Spleen (tissue), 11 donors: ENCODE measurements around the gene MSMB. TPM values are rescaled to one million over a fixed set of nuclear protein-coding genes. Genes with fewer than 3 reads are reported as not detected.

Experiments used
- DNase-seq: peaks from one replicate; pipeline ENCODE4 v3.0.0-alpha.2; 2020
- H3K27ac ChIP-seq, 8 donors: fragments of 200-600 bp; sonication (generic) in 7 of 8; 1 replicate in 4 of 8; 2 replicates in 4 of 8; pipeline versions ENCODE4 v1.5.0 to v1.8.0; 2016 to 2021; ENCODE audit warnings: inconsistent platforms in 4 of 8, mild to moderate bottlenecking in 4 of 8, moderate library complexity in 1 of 8
- H3K27me3 ChIP-seq, 7 donors: fragments of 200-600 bp; sonication (generic) in 6 of 7; replicated peaks in 1 of 7; 1 replicate in 4 of 7; 2 replicates in 3 of 7; pipeline versions ENCODE4 v1.5.0 to v1.8.0; 2016 to 2021; ENCODE audit warnings: inconsistent platforms in 3 of 7, mild to moderate bottlenecking in 1 of 7
- H3K36me3 ChIP-seq, 6 donors: fragments of 200-600 bp; sonication (generic) in 5 of 6; 1 replicate in 4 of 6; 2 replicates in 2 of 6; pipeline versions ENCODE4 v1.5.0 to v1.8.0; 2016 to 2021; ENCODE audit warnings: inconsistent platforms in 2 of 6
- H3K4me1 ChIP-seq, 6 donors: fragments of 200-600 bp; sonication (generic) in 5 of 6; 1 replicate in 3 of 6; 2 replicates in 3 of 6; pipeline versions ENCODE4 v1.5.0 to v1.8.0; 2016 to 2021; ENCODE audit warnings: inconsistent platforms in 3 of 6
- H3K4me3 ChIP-seq, 8 donors: fragments of 200-600 bp; sonication (generic) in 7 of 8; 1 replicate in 4 of 8; 2 replicates in 4 of 8; pipeline versions ENCODE4 v1.5.0 to v1.8.0; 2016 to 2021; ENCODE audit warnings: inconsistent platforms in 4 of 8, mild to moderate bottlenecking in 4 of 8, moderate library complexity in 2 of 8
- H3K9me3 ChIP-seq, 8 donors: fragments of 200-600 bp; sonication (generic) in 7 of 8; 1 replicate in 4 of 8; 2 replicates in 4 of 8; pipeline versions ENCODE4 v1.5.0 to v1.8.0; 2016 to 2021; ENCODE audit warnings: inconsistent platforms in 4 of 8
- CTCF ChIP-seq, 11 experiments: fragments of 200-600 bp in 7 of 11; fragments of 450-650 bp in 4 of 11; sonication (generic) in 4 of 11; IDR thresholded peaks in 8 of 11; conservative IDR thresholded peaks in 3 of 11; 1 replicate in 7 of 11; 2 replicates in 4 of 11; pipeline versions ENCODE4 v1.4.0 to v1.8.0; 2016 to 2021; ENCODE audit warnings: antibody characterized with exemption in 11 of 11, inconsistent platforms in 4 of 11, mild to moderate bottlenecking in 1 of 11
- POLR2A ChIP-seq, 3 donors: fragments of 450-650 bp; IDR thresholded peaks; one replicate each; pipeline ENCODE4 v1.5.1; 2017; ENCODE audit warnings: antibody characterized with exemption in 3 of 3, mild to moderate bottlenecking in 1 of 3
- POLR2AphosphoS5 ChIP-seq, 3 donors: sonication (generic); formaldehyde crosslinking; IDR thresholded peaks; one replicate each; pipeline ENCODE4 v1.5.1; 2017; ENCODE audit warnings: antibody characterized with exemption in 3 of 3
- WGBS, 5 donors: extraction: QIAGEN DNeasy Blood & Tissue Kit in 3 of 5; methylation state at CpG; one replicate each; pipeline versions ENCODE4 v1.1.5 to v1.1.7; 2013 to 2018; 5-methylcytosine and 5-hydroxymethylcytosine counted together
- intact Hi-C: fragments of 100-400 bp; cut with DNase I; formaldehyde crosslinking; loops from one replicate; pipeline ENCODE4 v1.15.0; 2023; ENCODE audit warnings: low total_unique reads
- polyA plus RNA-seq, 3 donors: library from polyadenylated mRNA; stranded (reverse); fragments of 200-250 nt; gene quantifications; one replicate each; pipeline ENCODE4 v1.2.1, GENCODE V29; 2013
- total RNA-seq, 7 donors: library from RNA; depleted of rRNA in 3 of 7; stranded (reverse); fragments of >200 nt in 3 of 7; fragmentation: NEBNext Ultra II Directional in 4 of 7; extraction: Animal tissue kit (Norgen Biotek cat#: 25700) in 4 of 7; gene quantifications; one replicate each; pipeline versions ENCODE4 v1.1.0 to v1.2.1, GENCODE V29; 2016 to 2021
- donor health status: healthy with polysubstance abuse.
- donor health status: DM: no; HTN: no; CAD: no; lungs with moderate emphysema.
- donor health status: DM: no; HTN: no; CAD: no.
- donor health status: Bipolar disorder and iron deficiency.
- donor health status: healthy.
- donor health status: DM: no; HTN: no; CAD: no.
- donor health status: DM: yes; HTN: yes; CAD: no.

The MSMB gene
- total and polyA plus RNA-seq, 10 donors: not detected

GRCh38 chr10:46042527-46042926 is 3.5 kb downstream of the MSMB start:
- Histone ChIP-seq H3K9me3 (no peaks in the 10 kb centered on the region), H3K27me3 (no peaks in the 10 kb centered on the region), H3K4me3 (no peak overlapping the region), H3K4me1 (no peaks in the 10 kb centered on the region), H3K36me3 (no peaks in the 10 kb centered on the region), H3K27ac (no peak overlapping the region)
- TF ChIP-seq POLR2A (IDR thresholded peaks at IDR 0.05) (no peak), POLR2AphosphoS5 (IDR thresholded peaks at IDR 0.05) (no peak), CTCF (IDR thresholded peaks at IDR 0.05 in 8 of 11, conservative IDR thresholded peaks at IDR 0.05 in 3 of 11) (no peak)
- intact Hi-C loops: no loop called here
- no peak for DNase-seq
- WGBS, 5 donors: 72 to 77% (median 75%) methylated on average over 4 of the region's 4 CpGs

GRCh38 chr10:46040004-46040403 is 6.1 kb downstream of the MSMB start:
- 92 to 99% (median 93%) methylated on average over 3 of the region's 3 CpGs for WGBS, 5 donors
- Histone ChIP-seq H3K4me3 (no peak overlapping the region), H3K36me3 (no peaks in the 10 kb centered on the region), H3K27ac (no peak overlapping the region), H3K4me1 (no peaks in the 10 kb centered on the region), H3K27me3 (peaks cover 0 to 5% (median 0%) of the 10 kb centered on the region in 7 donors), H3K9me3 (no peaks in the 10 kb centered on the region)
- intact Hi-C loops: no loop called here
- TF ChIP-seq CTCF (IDR thresholded peaks at IDR 0.05 in 8 of 11, conservative IDR thresholded peaks at IDR 0.05 in 3 of 11) (no peak), POLR2AphosphoS5 (IDR thresholded peaks at IDR 0.05) (no peak), POLR2A (IDR thresholded peaks at IDR 0.05) (no peak)
- DNase-seq: no peak

- Histone ChIP-seq H3K4me3 (no peak overlapping the region), H3K4me1 (no peaks in the 10 kb centered on the region), H3K9me3 (no peaks in the 10 kb centered on the region), H3K27ac (no peak overlapping the region), H3K27me3 (peaks cover 0 to 5% (median 0%) of the 10 kb centered on the region in 7 donors), H3K36me3 (no peaks in the 10 kb centered on the region)
- WGBS, 5 donors: 88 to 94% (median 92%) methylated on average over 8 of the region's 8 CpGs
- intact Hi-C loops: no loop called here
- TF ChIP-seq CTCF (IDR thresholded peaks at IDR 0.05 in 8 of 11, conservative IDR thresholded peaks at IDR 0.05 in 3 of 11): no peak
- TF ChIP-seq POLR2A (IDR thresholded peaks at IDR 0.05): no peak
- TF ChIP-seq POLR2AphosphoS5 (IDR thresholded peaks at IDR 0.05): no peak
- DNase-seq: no peak
These were observed 8.8 kb downstream of the MSMB start for GRCh38 chr10:46037107-46037825.

GRCh38 chr10:46035923-46036849 is 9.9 kb downstream of the MSMB start:
- H3K9me3 ChIP-seq: no peaks in the 10 kb centered on the region
- peaks cover 0 to 3% (median under 1%) of the 10 kb centered on the region in 6 donors for H3K4me1 ChIP-seq
- H3K27me3 ChIP-seq: peaks cover 0 to 5% (median 0%) of the 10 kb centered on the region in 7 donors
- TF ChIP-seq POLR2A (IDR thresholded peaks at IDR 0.05) (no peak), POLR2AphosphoS5 (IDR thresholded peaks at IDR 0.05) (no peak), CTCF (IDR thresholded peaks at IDR 0.05 in 8 of 11, conservative IDR thresholded peaks at IDR 0.05 in 3 of 11) (no peak)
- no peak overlapping the region for H3K4me3 ChIP-seq
- no peaks in the 10 kb centered on the region for H3K36me3 ChIP-seq
- peak overlapping the region in 1 of 8 donors; percentile 62 for H3K27ac ChIP-seq
- peak; percentile 52 for DNase-seq
- WGBS, 5 donors: 57 to 68% (median 59%) methylated on average over 6 to 8 of the region's 8 CpGs
- intact Hi-C loops: no loop called here
